ENCODE data around the gene MEX3B. TPM values are rescaled to one million over a fixed set of nuclear protein-coding genes. Genes with fewer than 3 reads are reported as not detected.

The MEX3B gene
- total and polyA plus RNA-seq, 9 of the 15 experiments (the other 6 are each of a cell fraction or from before 2014, with no cell fraction given): 0.94 to 12.8 (median 3.6) TPM

GRCh38 chr15:82045892-82046665 lies at the start of gene MEX3B (continued):
- TF ChIP-seq AFF1 (IDR thresholded peaks at IDR 0.05; ENCODE audit: low read depth in 1 of 2, partially characterized antibody in 2 of 2) (peak in 1 of 2 experiments; percentile 53), NR1H2 (CRISPR knock-in tag; IDR thresholded peaks at IDR 0.05) (no peak), FOXA1 (IDR thresholded peaks at IDR 0.05; ENCODE audit: borderline replicate concordance) (no peak), RREB1 (CRISPR knock-in tag; IDR thresholded peaks at IDR 0.05) (no peak), ZKSCAN1 (IDR thresholded peaks at IDR 0.05; ENCODE audit: low read depth, low read length) (no peak), ZNF263 (CRISPR knock-in tag; IDR thresholded peaks at IDR 0.05; ENCODE audit: borderline replicate concordance) (peak; percentile 51; the same call in 1 of the 2 replicates), ILF3 (IDR thresholded peaks at IDR 0.05; ENCODE audit: borderline replicate concordance) (no peak), EGR1 (conservative IDR thresholded peaks at IDR 0.05) (peak; percentile 84), SIX5 (IDR thresholded peaks at IDR 0.05; ENCODE audit: borderline replicate concordance in 1 of 2, insufficient read depth in 1 of 2, low read depth in 1 of 2, low read length in 2 of 2) (no peak), ZMIZ1 (IDR thresholded peaks at IDR 0.05; ENCODE audit: low read depth in 2 of 2, low read length in 2 of 2) (no peak), ZBTB8A (IDR thresholded peaks at IDR 0.05; ENCODE audit: partially characterized antibody) (no peak), SREBF2 (CRISPR knock-in tag; IDR thresholded peaks at IDR 0.05) (no peak), SUPT5H (IDR thresholded peaks at IDR 0.05) (peak; percentile 49; the same call in 1 of the 2 replicates)
